ENCODE measurements around the gene MT2A. TPM values are rescaled to one million over a fixed set of nuclear protein-coding genes. Genes with fewer than 3 reads are reported as not detected.

The MT2A gene
- total and polyA plus RNA-seq, 2 of the 13 experiments (the other 11 are each of a cell fraction or from before 2014, with no cell fraction given) = 135 to 371 TPM

DNA sequence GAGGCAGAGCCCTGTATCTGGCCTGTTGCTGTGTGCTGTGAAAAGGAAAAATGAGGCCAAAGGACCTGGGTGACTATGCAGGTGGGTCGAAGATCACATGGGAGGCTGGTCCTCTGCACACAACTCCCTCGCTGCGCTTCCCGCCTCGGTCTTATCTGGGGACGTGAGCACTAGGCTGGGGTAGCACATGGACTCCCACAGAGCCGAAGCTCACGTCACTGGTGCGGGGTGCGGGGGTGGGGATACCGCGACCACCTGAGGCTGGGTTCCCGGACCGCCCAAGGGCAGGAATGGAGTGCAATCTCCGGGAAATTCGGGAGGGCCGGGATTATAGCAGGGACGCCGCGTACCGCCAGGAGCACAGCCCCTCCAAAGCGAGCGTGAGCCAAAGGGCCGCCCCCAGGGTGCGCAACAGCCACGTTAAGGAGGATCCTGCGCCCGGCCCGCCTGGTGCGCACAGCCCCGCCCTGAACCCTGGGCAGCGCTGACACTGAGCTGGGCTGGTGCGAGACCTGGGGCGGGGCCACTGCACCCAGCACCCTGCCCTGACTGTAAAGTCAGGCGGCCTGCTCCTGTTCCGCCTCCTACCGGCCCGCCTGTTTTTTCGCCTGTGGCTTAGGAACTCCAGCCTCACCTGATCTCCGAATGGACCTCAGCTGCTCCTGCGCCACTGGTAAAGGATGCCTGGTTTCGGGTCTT is 34.8 kb downstream of the MT2A start (continued):
- TF ChIP-seq SRF (IDR thresholded peaks at IDR 0.05; ENCODE audit: low read depth, low read length) (no peak), ZNF281 (CRISPR knock-in tag; IDR thresholded peaks at IDR 0.05; ENCODE audit: borderline replicate concordance) (no peak), NR3C1 (CRISPR knock-in tag; IDR thresholded peaks at IDR 0.05) (no peak), CCAR2 (optimal IDR thresholded peaks at IDR 0.05; ENCODE audit: low read depth, low read length) (no peak), RXRB (CRISPR knock-in tag; IDR thresholded peaks at IDR 0.05; ENCODE audit: borderline replicate concordance) (no peak), ZFP62 (CRISPR knock-in tag; IDR thresholded peaks at IDR 0.05) (no peak), ZNF879 (CRISPR knock-in tag; IDR thresholded peaks at IDR 0.05) (no peak), ZNF234 (CRISPR knock-in tag; conservative IDR thresholded peaks at IDR 0.05) (peak; percentile 85; the same call in 1 of the 2 replicates), KLF12 (CRISPR knock-in tag; IDR thresholded peaks at IDR 0.05; ENCODE audit: borderline replicate concordance) (no peak), NFRKB (IDR thresholded peaks at IDR 0.05) (no peak), BRCA1 (CRISPR knock-in tag; IDR thresholded peaks at IDR 0.05) (no peak), ZFP91 (CRISPR knock-in tag; IDR thresholded peaks at IDR 0.05; ENCODE audit: borderline replicate concordance) (no peak; the same call in 1 of the 2 replicates), ZNF841 (CRISPR knock-in tag; IDR thresholded peaks at IDR 0.05; ENCODE audit: borderline replicate concordance) (no peak), ZC3H13 (CRISPR knock-in tag; IDR thresholded peaks at IDR 0.05) (no peak), ZNF510 (CRISPR knock-in tag; IDR thresholded peaks at IDR 0.05; ENCODE audit: low read depth) (no peak), ZNF451 (CRISPR knock-in tag; IDR thresholded peaks at IDR 0.05) (peak; percentile 64), POLR2A (IDR thresholded peaks at IDR 0.05; ENCODE audit: insufficient read depth in 1 of 2, low read depth in 2 of 2, low read length in 2 of 2) (no peak)
- TF ChIP-seq, protein P1, sequence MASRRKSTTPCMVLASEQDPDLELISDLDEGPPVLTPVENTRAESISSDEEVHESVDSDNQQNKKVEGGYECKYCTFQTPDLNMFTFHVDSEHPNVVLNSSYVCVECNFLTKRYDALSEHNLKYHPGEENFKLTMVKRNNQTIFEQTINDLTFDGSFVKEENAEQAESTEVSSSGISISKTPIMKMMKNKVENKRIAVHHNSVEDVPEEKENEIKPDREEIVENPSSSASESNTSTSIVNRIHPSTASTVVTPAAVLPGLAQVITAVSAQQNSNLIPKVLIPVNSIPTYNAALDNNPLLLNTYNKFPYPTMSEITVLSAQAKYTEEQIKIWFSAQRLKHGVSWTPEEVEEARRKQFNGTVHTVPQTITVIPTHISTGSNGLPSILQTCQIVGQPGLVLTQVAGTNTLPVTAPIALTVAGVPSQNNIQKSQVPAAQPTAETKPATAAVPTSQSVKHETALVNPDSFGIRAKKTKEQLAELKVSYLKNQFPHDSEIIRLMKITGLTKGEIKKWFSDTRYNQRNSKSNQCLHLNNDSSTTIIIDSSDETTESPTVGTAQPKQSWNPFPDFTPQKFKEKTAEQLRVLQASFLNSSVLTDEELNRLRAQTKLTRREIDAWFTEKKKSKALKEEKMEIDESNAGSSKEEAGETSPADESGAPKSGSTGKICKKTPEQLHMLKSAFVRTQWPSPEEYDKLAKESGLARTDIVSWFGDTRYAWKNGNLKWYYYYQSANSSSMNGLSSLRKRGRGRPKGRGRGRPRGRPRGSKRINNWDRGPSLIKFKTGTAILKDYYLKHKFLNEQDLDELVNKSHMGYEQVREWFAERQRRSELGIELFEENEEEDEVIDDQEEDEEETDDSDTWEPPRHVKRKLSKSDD (CRISPR knock-in tag; IDR thresholded peaks at IDR 0.05; ENCODE audit: low read depth) = peak; percentile 23; the same call in 1 of the 2 replicates
- TF ChIP-seq, protein P2, sequence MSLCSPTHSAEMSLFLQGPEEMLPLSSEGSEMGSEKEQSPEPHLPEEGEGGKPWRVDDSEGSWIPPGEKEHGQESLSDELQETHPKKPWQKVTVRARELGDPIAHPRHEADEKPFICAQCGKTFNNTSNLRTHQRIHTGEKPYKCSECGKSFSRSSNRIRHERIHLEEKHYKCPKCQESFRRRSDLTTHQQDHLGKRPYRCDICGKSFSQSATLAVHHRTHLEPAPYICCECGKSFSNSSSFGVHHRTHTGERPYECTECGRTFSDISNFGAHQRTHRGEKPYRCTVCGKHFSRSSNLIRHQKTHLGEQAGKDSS (CRISPR knock-in tag; IDR thresholded peaks at IDR 0.05; ENCODE audit: borderline replicate concordance, low read depth) = 0 out of 2 replicates have a peak, but pooled peaks have one; percentile 25
- TF ChIP-seq, protein P3, sequence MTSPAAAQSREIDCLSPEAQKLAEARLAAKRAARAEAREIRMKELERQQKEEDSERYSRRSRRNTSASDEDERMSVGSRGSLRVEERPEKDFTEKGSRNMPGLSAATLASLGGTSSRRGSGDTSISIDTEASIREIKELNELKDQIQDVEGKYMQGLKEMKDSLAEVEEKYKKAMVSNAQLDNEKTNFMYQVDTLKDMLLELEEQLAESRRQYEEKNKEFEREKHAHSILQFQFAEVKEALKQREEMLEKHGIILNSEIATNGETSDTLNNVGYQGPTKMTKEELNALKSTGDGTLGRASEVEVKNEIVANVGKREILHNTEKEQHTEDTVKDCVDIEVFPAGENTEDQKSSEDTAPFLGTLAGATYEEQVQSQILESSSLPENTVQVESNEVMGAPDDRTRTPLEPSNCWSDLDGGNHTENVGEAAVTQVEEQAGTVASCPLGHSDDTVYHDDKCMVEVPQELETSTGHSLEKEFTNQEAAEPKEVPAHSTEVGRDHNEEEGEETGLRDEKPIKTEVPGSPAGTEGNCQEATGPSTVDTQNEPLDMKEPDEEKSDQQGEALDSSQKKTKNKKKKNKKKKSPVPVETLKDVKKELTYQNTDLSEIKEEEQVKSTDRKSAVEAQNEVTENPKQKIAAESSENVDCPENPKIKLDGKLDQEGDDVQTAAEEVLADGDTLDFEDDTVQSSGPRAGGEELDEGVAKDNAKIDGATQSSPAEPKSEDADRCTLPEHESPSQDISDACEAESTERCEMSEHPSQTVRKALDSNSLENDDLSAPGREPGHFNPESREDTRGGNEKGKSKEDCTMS (CRISPR knock-in tag; conservative IDR thresholded peaks at IDR 0.05) = no peak
